CD4-positive, alpha-beta T cell treated with Interleukin-10 for 1 hour (primary cell): ENCODE results near the gene TSC1.

Source experiments
- DNase-seq: peaks from one replicate; pipeline ENCODE4 v3.0.0-alpha.2; 2020

TSC1 gene

DNA sequence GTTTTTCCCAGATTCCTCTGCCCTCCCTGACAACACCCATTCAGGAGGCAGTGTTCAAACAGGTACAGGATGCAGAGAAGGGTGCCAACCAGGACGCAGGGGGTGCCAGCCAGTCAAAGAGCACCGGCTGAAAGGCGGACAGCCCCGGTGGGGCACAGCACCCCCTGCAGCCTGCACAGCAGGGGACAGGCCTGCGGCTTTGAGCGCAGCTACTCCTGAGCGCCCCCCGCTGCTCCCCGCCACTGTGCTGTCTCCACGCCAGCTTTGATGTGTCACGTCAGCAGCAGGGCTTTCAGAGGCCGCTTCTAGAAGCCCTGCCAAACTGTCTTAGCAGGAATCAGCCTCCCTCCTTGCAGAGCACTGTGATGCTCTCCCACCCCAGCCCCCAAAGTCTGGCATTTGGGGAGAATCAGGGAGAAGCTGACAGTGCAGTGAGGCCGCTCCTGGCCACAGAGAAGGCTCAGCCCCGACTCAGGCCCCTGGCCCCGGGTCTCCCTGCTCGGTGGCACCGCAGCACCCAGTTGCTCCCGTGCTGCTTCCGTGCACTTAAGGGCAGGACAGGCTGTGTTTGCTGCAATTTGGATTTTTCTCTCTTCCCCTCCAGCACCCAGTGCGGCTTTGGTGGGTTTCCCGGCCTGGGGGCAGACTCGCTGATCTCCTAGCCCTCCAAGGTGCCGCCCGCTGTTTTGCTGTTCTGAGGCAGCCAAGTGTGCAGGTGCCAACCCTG is 86.6 kb downstream of the TSC1 start:
- DNase-seq = no peak

- no peak for DNase-seq
Observed at GRCh38 chr9:132857031-132857430, 87.4 kb downstream of the TSC1 start.

DNA sequence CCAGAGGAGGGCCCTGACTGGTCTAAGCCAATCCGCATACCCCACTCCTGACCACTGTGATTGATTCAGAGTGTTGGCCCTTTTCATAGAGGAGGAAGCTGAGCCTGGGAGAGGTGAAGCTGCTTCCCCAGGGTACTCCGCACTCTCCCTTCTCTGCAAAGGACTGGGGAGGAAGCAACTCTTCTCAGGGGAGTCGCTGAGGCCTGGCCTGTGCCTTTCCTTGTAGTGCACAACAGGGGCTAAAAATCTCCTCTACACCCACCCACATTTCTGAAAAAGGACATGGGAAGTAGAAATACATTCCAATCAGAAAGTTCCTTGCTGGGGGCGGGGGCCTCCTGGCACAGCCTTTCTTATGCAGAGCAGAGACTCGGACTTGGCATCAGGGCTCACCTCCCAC is 88.5 kb downstream of the TSC1 start:
- DNase-seq = no peak

DNA sequence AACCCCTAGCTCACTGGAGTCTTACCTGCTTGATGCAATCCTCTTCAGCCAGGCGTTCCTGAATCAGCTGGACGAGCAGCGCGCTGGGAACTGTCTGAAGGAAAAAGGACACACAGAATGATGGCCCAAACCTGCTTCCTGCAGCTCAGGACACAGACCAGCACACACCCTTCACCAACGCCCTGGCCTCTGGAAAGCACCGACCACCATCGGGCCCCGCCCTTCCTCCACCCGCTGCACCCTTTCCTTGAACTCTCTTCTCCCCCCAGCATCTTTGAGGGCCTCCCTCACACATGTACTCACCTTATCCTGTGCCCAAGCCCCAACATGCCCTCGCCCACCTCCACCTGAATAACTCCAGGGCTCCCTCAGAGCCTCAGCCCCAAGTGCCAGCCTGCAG is 89.6 kb downstream of the TSC1 start:
- no peak for DNase-seq

DNA sequence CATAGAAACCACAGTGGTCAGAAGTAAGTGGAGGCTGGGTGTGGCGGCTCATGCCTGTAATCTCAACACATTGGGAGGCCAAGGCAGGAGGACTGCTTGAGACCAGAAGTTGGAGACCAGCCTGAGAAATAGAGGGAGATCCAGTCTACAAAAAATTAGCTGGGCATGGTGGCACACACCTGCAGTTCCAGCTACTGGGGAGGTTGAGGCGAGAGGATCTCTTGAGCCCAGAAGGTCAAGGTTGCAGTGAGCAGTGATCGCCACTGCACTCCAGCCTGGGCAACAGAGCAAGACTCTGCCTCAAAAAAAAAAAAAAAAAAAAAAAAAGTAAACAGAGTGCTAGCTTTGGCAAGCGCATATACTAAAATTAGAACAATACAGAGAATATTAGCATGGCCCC is 90.9 kb downstream of the TSC1 start:
- no peak for DNase-seq

DNA sequence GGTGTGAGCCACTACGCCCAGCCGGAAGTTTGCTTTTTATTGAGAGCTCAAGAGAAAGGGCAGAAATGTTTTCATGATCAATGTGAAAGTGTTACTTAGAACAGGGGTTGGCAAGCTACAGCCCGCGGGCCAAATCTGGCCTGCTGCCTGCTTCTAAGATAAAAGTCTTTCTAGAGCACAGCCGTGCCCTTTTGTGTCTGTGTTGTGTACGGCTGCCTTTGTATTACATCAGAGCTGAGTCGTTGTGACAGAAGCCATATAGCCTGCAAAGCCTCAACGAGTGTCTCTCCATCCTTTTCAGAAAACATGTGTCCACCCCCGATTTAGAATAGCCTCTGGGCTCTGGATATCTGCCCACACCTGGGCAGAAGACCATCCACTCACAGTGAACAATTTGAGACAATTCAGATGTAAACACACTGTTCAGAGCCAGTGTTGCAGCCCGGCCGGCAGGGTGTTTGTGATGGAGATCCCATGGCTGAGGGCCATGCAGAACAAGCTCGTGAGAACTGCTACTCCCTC is 95.2 kb downstream of the TSC1 start:
- DNase-seq = no peak

GRCh38 chr9:132846918-132847515 is 97.4 kb downstream of the TSC1 start:
- no peak for DNase-seq

DNA sequence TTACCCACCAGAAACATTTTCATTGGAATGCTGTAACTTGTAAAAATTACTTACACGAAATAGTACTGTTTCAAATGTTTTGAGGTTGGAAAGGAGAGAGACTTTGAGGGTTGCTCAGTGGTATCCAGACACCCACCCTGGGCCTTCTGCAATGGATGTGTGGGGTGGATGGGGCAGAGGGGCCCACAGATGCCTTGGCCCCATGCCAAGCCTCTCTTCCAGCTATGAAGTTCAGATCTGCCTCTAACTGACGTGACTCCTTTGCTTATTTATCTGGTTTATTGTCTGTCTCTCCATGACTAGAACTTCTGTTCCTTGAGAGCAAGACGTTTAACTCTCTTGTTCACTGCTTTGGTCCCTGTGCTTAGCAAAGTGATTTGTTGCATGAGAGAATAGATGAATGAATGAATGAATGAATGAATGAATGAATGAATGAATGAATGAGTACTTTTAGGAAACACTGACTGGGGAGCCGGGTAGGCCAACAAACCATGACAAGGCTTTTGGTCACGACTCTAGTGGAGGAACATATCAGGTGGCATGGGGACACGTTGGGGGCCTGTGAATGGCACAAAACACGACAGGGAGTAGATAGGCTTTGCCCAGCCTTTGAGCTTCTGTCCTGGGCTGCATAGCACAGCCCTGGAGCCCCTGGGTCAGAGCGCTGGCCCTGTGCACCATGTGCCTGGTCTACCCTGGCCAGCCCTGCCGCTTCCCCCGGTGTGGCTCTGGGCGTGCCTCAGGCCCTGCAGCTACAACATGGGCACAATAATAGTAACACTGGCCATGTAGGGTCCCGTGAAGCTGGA is 98.1 kb downstream of the TSC1 start:
- DNase-seq = no peak

- no peak for DNase-seq
Observed at GRCh38 chr9:132842124-132843044, 102.0 kb downstream of the TSC1 start.
